PC-9 (cell line): ENCODE results near the gene SNX2. TPM values are rescaled to one million over a fixed set of nuclear protein-coding genes. Genes with fewer than 3 reads are reported as not detected.

Source experiments
- BruUV-seq: library from RNA; stranded (reverse); fragments of 400-500 nt; replicated peaks from 2 replicates; lab custom pipeline; 2021; lab: Mats Ljungman, UMichigan
- CTCF ChIA-PET: fragments of 300-600 bp; sonication (Branson Sonifier 250); formaldehyde crosslinking; loops from one replicate; lab custom pipeline; 2022; ENCODE audit warnings: antibody characterized with exemption; lab: Charles Lee
- POLR2A ChIA-PET: fragments of 300-600 bp; sonication (Branson Sonifier 250); formaldehyde crosslinking; loops from one replicate; lab custom pipeline; 2022; ENCODE audit warnings: antibody characterized with exemption; ENCODE audit not compliant: unreplicated experiment; lab: Charles Lee
- DNase-seq, 2 experiments: peaks; one replicate each; pipeline versions ENCODE4 v3.0.0 to v3.0.0-alpha.2; 2015 to 2022; ENCODE audit warnings: mixed read lengths in 1 of 2
- H2AFZ ChIP-seq: fragments of 200-600 bp; sonication (generic); 2 replicates; pipeline ENCODE4 v1.8.1; 2017; ENCODE audit warnings: antibody characterized with exemption
- H3F3A ChIP-seq: fragments of 200-600 bp; sonication (generic); 2 replicates; pipeline ENCODE4 v1.8.1; 2017; ENCODE audit warnings: antibody characterized with exemption, mild to moderate bottlenecking, low read depth; ENCODE audit not compliant: insufficient read depth
- H3K27ac ChIP-seq: fragments of 200-600 bp; sonication (generic); 2 replicates; pipeline ENCODE4 v1.6.1; 2016; ENCODE audit warnings: mixed run types
- H3K27me3 ChIP-seq: fragments of 200-600 bp; sonication (generic); 2 replicates; pipeline ENCODE4 v1.6.1; 2016; ENCODE audit warnings: low read depth, mixed run types; ENCODE audit not compliant: insufficient read depth
- H3K36me3 ChIP-seq: fragments of 200-600 bp; sonication (generic); 2 replicates; pipeline ENCODE4 v1.6.1; 2016; ENCODE audit warnings: low read depth, mixed run types
- H3K4me1 ChIP-seq: fragments of 200-600 bp; sonication (generic); replicated peaks from 2 replicates; pipeline ENCODE4 v1.6.1; 2016; ENCODE audit warnings: mixed run types; ENCODE audit not compliant: insufficient read depth
- H3K4me2 ChIP-seq: fragments of 200-600 bp; sonication (generic); 2 replicates; pipeline ENCODE4 v1.6.1; 2017; ENCODE audit warnings: mixed run types
- H3K4me3 ChIP-seq: fragments of 200-600 bp; sonication (generic); 2 replicates; pipeline ENCODE4 v1.6.1; 2016; ENCODE audit warnings: mixed run types
- H3K79me2 ChIP-seq: fragments of 200-600 bp; sonication (generic); 2 replicates; pipeline ENCODE4 v1.6.1; 2017; ENCODE audit warnings: low read depth, mixed run types
- H3K9me2 ChIP-seq: fragments of 200-600 bp; sonication (generic); 2 replicates; pipeline ENCODE4 v1.8.1; 2017; ENCODE audit warnings: mild to moderate bottlenecking; ENCODE audit not compliant: insufficient read depth
- H3K9me3 ChIP-seq: fragments of 200-600 bp; sonication (generic); 2 replicates; pipeline ENCODE4 v1.8.1; 2016; ENCODE audit warnings: low read depth; ENCODE audit not compliant: insufficient read depth
- H4K20me1 ChIP-seq: fragments of 200-600 bp; sonication (generic); 2 replicates; pipeline ENCODE4 v1.8.1; 2017; ENCODE audit not compliant: insufficient read depth
- CTCF ChIP-seq: fragments of 200-600 bp; sonication (generic); conservative IDR thresholded peaks from 2 replicates; pipeline ENCODE4 v1.6.1; 2017; ENCODE audit warnings: mixed run types, antibody characterized with exemption, mild to moderate bottlenecking, moderate library complexity
- EZH2 ChIP-seq: fragments of 200-600 bp; sonication (generic); IDR thresholded peaks from 2 replicates; pipeline ENCODE4 v1.8.0; 2017; ENCODE audit warnings: antibody characterized with exemption, low read depth
- intact Hi-C: fragments of 100-400 bp; cut with micrococcal nuclease; formaldehyde crosslinking; loops from one replicate; pipeline ENCODE4 v1.10.0; 2022; ENCODE audit not compliant: unreplicated experiment
- total RNA-seq: library from RNA; stranded (reverse); gene quantifications from 2 replicates; pipeline ENCODE4 v1.2.3, GENCODE V29; 2021

Gene SNX2
- total RNA-seq, 1 experiment from 2014 or later = 42.4 TPM

GRCh38 chr5:122778157-122778556 is 3.3 kb downstream of the SNX2 start:
- CTCF ChIA-PET = interaction anchor here (0.6 kb wide), 1 partner anchor 20 kb away, joined by 4 read pairs; no protein-coding TSS in a partner anchor
- Histone ChIP-seq H3K9me2 (no peaks in the 10 kb centered on the region), H3K36me3 (no peaks in the 10 kb centered on the region), H3K4me2 (no peak overlapping the region), H4K20me1 (peaks cover 8% of the 10 kb centered on the region; the same call in 1 of the 2 replicates), H3F3A (peaks cover 4% of the 10 kb centered on the region; the same call in 1 of the 2 replicates), H3K27ac (no peak overlapping the region), H2AFZ (no peak overlapping the region), H3K79me2 (peaks cover 38% of the 10 kb centered on the region), H3K4me1 (peaks cover 14% of the 10 kb centered on the region), H3K27me3 (no peaks in the 10 kb centered on the region), H3K9me3 (no peaks in the 10 kb centered on the region), H3K4me3 (no peak overlapping the region)
- TF ChIP-seq EZH2 (no peak), CTCF (no peak)
- no TSS peak for BruUV-seq
- DNase-seq = no peak
- intact Hi-C loops = loop anchor here (5.0 to 10.0 kb wide), 3 partner anchors 73 to 259 kb away; partner anchors contain the start of gene PPIC
- POLR2A ChIA-PET = no interaction called here

GRCh38 chr5:122779451-122779850 is 4.6 kb downstream of the SNX2 start:
- POLR2A ChIA-PET = no interaction called here

GRCh38 chr5:122780296-122780695 is 5.4 kb downstream of the SNX2 start:
- TF ChIP-seq EZH2 (no peak), CTCF (no peak)

More at GRCh38 chr5:122779451-122779850, 4.6 kb downstream of the SNX2 start:
- H3K4me2 ChIP-seq = no peak overlapping the region
- TF ChIP-seq CTCF (no peak), EZH2 (no peak)
- H3K79me2 ChIP-seq = peaks cover 45% of the 10 kb centered on the region
- no peak overlapping the region for H3K27ac ChIP-seq
- H3K4me1 ChIP-seq = peaks cover 14% of the 10 kb centered on the region
- H3K36me3 ChIP-seq = no peaks in the 10 kb centered on the region
- peaks cover 8% of the 10 kb centered on the region; the same call in 1 of the 2 replicates for H4K20me1 ChIP-seq
- no peak for DNase-seq
- H2AFZ ChIP-seq = no peak overlapping the region
- BruUV-seq = no TSS peak
- intact Hi-C loops = loop anchor here (5.0 to 10.0 kb wide), 3 partner anchors 75 to 258 kb away; partner anchors contain the start of gene PPIC
- CTCF ChIA-PET = no interaction called here
- H3F3A ChIP-seq = peaks cover 2% of the 10 kb centered on the region; the same call in 1 of the 2 replicates
- no peaks in the 10 kb centered on the region for H3K27me3 ChIP-seq
- no peak overlapping the region for H3K4me3 ChIP-seq
- no peaks in the 10 kb centered on the region for H3K9me3 ChIP-seq
- no peaks in the 10 kb centered on the region; the same call in 1 of the 2 replicates for H3K9me2 ChIP-seq

More at GRCh38 chr5:122780296-122780695, 5.4 kb downstream of the SNX2 start:
- Histone ChIP-seq H3K27ac (no peak overlapping the region), H3K9me2 (no peaks in the 10 kb centered on the region; the same call in 1 of the 2 replicates), H3K27me3 (no peaks in the 10 kb centered on the region), H3K4me1 (peaks cover 14% of the 10 kb centered on the region), H4K20me1 (peaks cover 8% of the 10 kb centered on the region; the same call in 1 of the 2 replicates), H3F3A (no peaks in the 10 kb centered on the region), H3K4me3 (no peak overlapping the region), H2AFZ (no peak overlapping the region), H3K79me2 (peaks cover 50% of the 10 kb centered on the region), H3K36me3 (no peaks in the 10 kb centered on the region), H3K4me2 (no peak overlapping the region), H3K9me3 (no peaks in the 10 kb centered on the region)
- BruUV-seq = no TSS peak
- no peak for DNase-seq
- ChIA-PET POLR2A (no interaction called here), CTCF (no interaction called here)
- intact Hi-C loops = no loop called here
